Adrenal gland (tissue), 5 donors: ENCODE measurements around the gene SCFD2.

Experiments
- POLR2A ChIP-seq, 2 donors: fragments of 450-650 bp; IDR thresholded peaks; one replicate each; pipeline ENCODE4 v1.6.1; 2017; ENCODE audit warnings: antibody characterized with exemption in 2 of 2, mild to moderate bottlenecking in 2 of 2, moderate library complexity in 1 of 2
- TF ChIP-seq, protein P1 (sequence below), 6 experiments: fragments of 450-650 bp in 4 of 6; fragments of 200-600 bp in 2 of 6; sonication (generic) in 1 of 6; IDR thresholded peaks; 1 replicate in 5 of 6; 2 replicates in 1 of 6; pipeline versions ENCODE4 v1.5.1 to v1.8.0; 2016 to 2021; ENCODE audit warnings: antibody characterized with exemption in 6 of 6, mild to moderate bottlenecking in 2 of 6, moderate library complexity in 1 of 6
- donor health status: DM: no; HTN: no; CAD: no.

- TF ChIP-seq, protein P1, sequence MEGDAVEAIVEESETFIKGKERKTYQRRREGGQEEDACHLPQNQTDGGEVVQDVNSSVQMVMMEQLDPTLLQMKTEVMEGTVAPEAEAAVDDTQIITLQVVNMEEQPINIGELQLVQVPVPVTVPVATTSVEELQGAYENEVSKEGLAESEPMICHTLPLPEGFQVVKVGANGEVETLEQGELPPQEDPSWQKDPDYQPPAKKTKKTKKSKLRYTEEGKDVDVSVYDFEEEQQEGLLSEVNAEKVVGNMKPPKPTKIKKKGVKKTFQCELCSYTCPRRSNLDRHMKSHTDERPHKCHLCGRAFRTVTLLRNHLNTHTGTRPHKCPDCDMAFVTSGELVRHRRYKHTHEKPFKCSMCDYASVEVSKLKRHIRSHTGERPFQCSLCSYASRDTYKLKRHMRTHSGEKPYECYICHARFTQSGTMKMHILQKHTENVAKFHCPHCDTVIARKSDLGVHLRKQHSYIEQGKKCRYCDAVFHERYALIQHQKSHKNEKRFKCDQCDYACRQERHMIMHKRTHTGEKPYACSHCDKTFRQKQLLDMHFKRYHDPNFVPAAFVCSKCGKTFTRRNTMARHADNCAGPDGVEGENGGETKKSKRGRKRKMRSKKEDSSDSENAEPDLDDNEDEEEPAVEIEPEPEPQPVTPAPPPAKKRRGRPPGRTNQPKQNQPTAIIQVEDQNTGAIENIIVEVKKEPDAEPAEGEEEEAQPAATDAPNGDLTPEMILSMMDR (IDR thresholded peaks at IDR 0.05): no peak
- no peak for TF ChIP-seq POLR2A (IDR thresholded peaks at IDR 0.05)
Observed at GRCh38 chr4:53362093-53362492, 3.8 kb downstream of the SCFD2 start.
